Endodermal cell (in vitro differentiated cells): ENCODE measurements around the gene ARAP2. TPM values are rescaled to one million over a fixed set of nuclear protein-coding genes. Genes with fewer than 3 reads are reported as not detected.

Experiments used
- DNase-seq: peaks from one replicate; pipeline ENCODE4 v3.0.0-alpha.2; 2017
- H3K27ac ChIP-seq: 2 replicates; pipeline ENCODE4 v1.5.1; 2013; ENCODE audit warnings: mild to moderate bottlenecking, low read depth, low read length, moderate library complexity
- H3K27me3 ChIP-seq: 2 replicates; pipeline ENCODE4 v1.6.1; 2013; ENCODE audit warnings: mild to moderate bottlenecking, low read length, moderate library complexity; ENCODE audit not compliant: insufficient read depth, control insufficient read depth, poor library complexity, severe bottlenecking
- H3K36me3 ChIP-seq: 2 replicates; pipeline ENCODE4 v1.7.0; 2013; ENCODE audit warnings: mild to moderate bottlenecking, low read length, moderate library complexity; ENCODE audit not compliant: control insufficient read depth, insufficient read depth
- H3K4me1 ChIP-seq: one replicate; pipeline ENCODE4 v1.7.0; 2013; ENCODE audit warnings: low read length; ENCODE audit not compliant: control insufficient read depth, insufficient read depth
- H3K4me3 ChIP-seq: 2 replicates; pipeline ENCODE4 v1.5.1; 2013; ENCODE audit warnings: mild to moderate bottlenecking, low read length, moderate library complexity
- H3K9ac ChIP-seq: 2 replicates; pipeline ENCODE4 v1.6.1; 2013; ENCODE audit warnings: mild to moderate bottlenecking, low read length, moderate library complexity; ENCODE audit not compliant: poor library complexity, severe bottlenecking; ENCODE audit errors: extremely low read depth
- H3K9me3 ChIP-seq: 2 replicates; pipeline ENCODE4 v1.6.1; 2013; ENCODE audit warnings: mild to moderate bottlenecking, low read length, moderate library complexity; ENCODE audit not compliant: control insufficient read depth
- H3K27ac Mint-ChIP-seq: 2 replicates; pipeline ENCODE4 v1.8.0; 2020; ENCODE audit warnings: mixed read lengths
- H3K27me3 Mint-ChIP-seq: 2 replicates; pipeline ENCODE4 v1.8.0; 2021; ENCODE audit warnings: mild to moderate bottlenecking, mixed read lengths; ENCODE audit not compliant: insufficient read depth
- H3K36me3 Mint-ChIP-seq: 2 replicates; pipeline ENCODE4 v1.8.0; 2020; ENCODE audit warnings: low read depth, mixed read lengths
- H3K4me1 Mint-ChIP-seq: 2 replicates; pipeline ENCODE4 v1.8.0; 2020; ENCODE audit warnings: mixed read lengths
- H3K4me3 Mint-ChIP-seq: 2 replicates; pipeline ENCODE4 v1.8.0; 2020; ENCODE audit warnings: mild to moderate bottlenecking, moderate library complexity, mixed read lengths
- H3K9me3 Mint-ChIP-seq: 2 replicates; pipeline ENCODE4 v1.8.0; 2020; ENCODE audit warnings: mild to moderate bottlenecking, mixed read lengths
- CTCF ChIP-seq: fragments of 200-600 bp; sonication (generic); conservative IDR thresholded peaks from 2 replicates; pipeline ENCODE4 v1.5.0; 2021; ENCODE audit warnings: antibody characterized with exemption, mild to moderate bottlenecking
- WGBS, 2 experiments: methylation state at CpG; one replicate each; pipeline versions ENCODE4 v1.1.5 to v1.1.7; 2013; ENCODE audit warnings: missing lambda C conversion rate in 2 of 2, mixed read lengths in 1 of 2; ENCODE audit not compliant: insufficient coverage in 1 of 2, insufficient read length in 1 of 2; 5-methylcytosine and 5-hydroxymethylcytosine counted together
- total RNA-seq, 2 donors: library from RNA; stranded (reverse); fragmentation: NEBNext Ultra II Directional in 1 of 2; extraction: Animal tissue kit (Norgen Biotek cat#: 25700) in 1 of 2; gene quantifications; 2 replicates in 1 of 2; 3 replicates in 1 of 2; pipeline ENCODE4 v1.2.1, GENCODE V29; 2021

Gene ARAP2
- total RNA-seq, 2 donors from 2014 or later: 2.2 to 5.5 TPM

GRCh38 chr4:36215627-36216026 lies 28.7 kb downstream of the ARAP2 start:
- H3K9ac ChIP-seq: no peak overlapping the region
- no peak overlapping the region for H3K27ac ChIP-seq
- WGBS, 2 experiments: 90% methylated on average over 3 of the region's 3 CpGs; no CpG with 5 or more reads in 1 of the 2 experiments
- TF ChIP-seq CTCF: no peak
- no peak for DNase-seq
- no peaks in the 10 kb centered on the region for H3K36me3 ChIP-seq
- Mint-ChIP-seq H3K27me3 (no peaks in the 10 kb centered on the region), H3K9me3 (no peaks in the 10 kb centered on the region), H3K27ac (no peak overlapping the region), H3K36me3 (no peaks in the 10 kb centered on the region), H3K4me1 (no peaks in the 10 kb centered on the region), H3K4me3 (no peak overlapping the region)
- no peaks in the 10 kb centered on the region for H3K9me3 ChIP-seq
- no peaks in the 10 kb centered on the region for H3K27me3 ChIP-seq
- H3K4me1 ChIP-seq: no peaks in the 10 kb centered on the region
- no peak overlapping the region for H3K4me3 ChIP-seq

- no peak overlapping the region for H3K27ac Mint-ChIP-seq
- DNase-seq: no peak
- WGBS, 2 experiments: 62% methylated on average over 4 of the region's 4 CpGs; no CpG with 5 or more reads in 1 of the 2 experiments
- Histone ChIP-seq H3K9me3 (no peaks in the 10 kb centered on the region), H3K9ac (no peak overlapping the region), H3K27me3 (no peaks in the 10 kb centered on the region), H3K27ac (no peak overlapping the region), H3K4me3 (no peak overlapping the region), H3K36me3 (no peaks in the 10 kb centered on the region), H3K4me1 (no peaks in the 10 kb centered on the region)
- no peak for TF ChIP-seq CTCF
- H3K9me3 Mint-ChIP-seq: no peaks in the 10 kb centered on the region
- no peak overlapping the region for H3K4me3 Mint-ChIP-seq
- no peaks in the 10 kb centered on the region for H3K27me3 Mint-ChIP-seq
- H3K36me3 Mint-ChIP-seq: no peaks in the 10 kb centered on the region
- no peaks in the 10 kb centered on the region for H3K4me1 Mint-ChIP-seq
Observed at GRCh38 chr4:36214735-36215485, 29.4 kb downstream of the ARAP2 start.

- no peak overlapping the region for H3K4me3 ChIP-seq
- no peak overlapping the region for H3K9ac ChIP-seq
- no peaks in the 10 kb centered on the region for H3K36me3 ChIP-seq
- Mint-ChIP-seq H3K27ac (no peak overlapping the region), H3K36me3 (no peaks in the 10 kb centered on the region), H3K27me3 (no peaks in the 10 kb centered on the region), H3K9me3 (no peaks in the 10 kb centered on the region), H3K4me3 (no peak overlapping the region), H3K4me1 (no peaks in the 10 kb centered on the region)
- H3K9me3 ChIP-seq: no peaks in the 10 kb centered on the region
- H3K27me3 ChIP-seq: no peaks in the 10 kb centered on the region
- no peak overlapping the region for H3K27ac ChIP-seq
- H3K4me1 ChIP-seq: no peaks in the 10 kb centered on the region
- 93 to 100% methylated on average over 1 to 2 of the region's 2 CpGs for WGBS, 2 experiments
- no peak for DNase-seq
- TF ChIP-seq CTCF: no peak
Observed at GRCh38 chr4:36213977-36214376, 30.3 kb downstream of the ARAP2 start.
